GM18867 (cell line): ENCODE measurements around the gene KLF13.
A peak's percentile ranks its signal among the peaks of the same experiment; 100 is the strongest.

Experiments used
- ATAC-seq: cut with Tn5 transposase; IDR thresholded peaks from one replicate; pipeline ENCODE4 v1.9.1; 2021; ENCODE audit warnings: mild to moderate bottlenecking, moderate library complexity; ENCODE audit not compliant: unreplicated experiment

Gene KLF13

GRCh38 chr15:31330836-31331235 is 4.2 kb downstream of the KLF13 start:
- ATAC-seq, result no peak

- ATAC-seq, result no peak
Observed at GRCh38 chr15:31331389-31331788, 4.8 kb downstream of the KLF13 start.

- ATAC-seq, result no peak
Observed at GRCh38 chr15:31332020-31332680, 5.5 kb downstream of the KLF13 start.

GRCh38 chr15:31332681-31333071 is 6.0 kb downstream of the KLF13 start:
- ATAC-seq, result no peak

- ATAC-seq, result no peak
Observed at GRCh38 chr15:31333119-31333518, 6.5 kb downstream of the KLF13 start.

- ATAC-seq, result no peak
Observed at GRCh38 chr15:31333820-31334219, 7.2 kb downstream of the KLF13 start.

- no peak for ATAC-seq
Observed at GRCh38 chr15:31335989-31336592, 9.5 kb downstream of the KLF13 start.

GRCh38 chr15:31336593-31337295 is 10.1 kb downstream of the KLF13 start:
- no peak for ATAC-seq

GRCh38 chr15:31337352-31338031 is 10.9 kb downstream of the KLF13 start:
- no peak for ATAC-seq

GRCh38 chr15:31338318-31338878 is 11.8 kb downstream of the KLF13 start:
- peak; percentile 48 for ATAC-seq

- peak; percentile 34 for ATAC-seq
Observed at GRCh38 chr15:31338879-31339557, 12.4 kb downstream of the KLF13 start.

- ATAC-seq, result no peak
Observed at GRCh38 chr15:31339558-31339895, 12.9 kb downstream of the KLF13 start.

- no peak for ATAC-seq
Observed at GRCh38 chr15:31340047-31340446, 13.4 kb downstream of the KLF13 start.

- ATAC-seq, result no peak
Observed at GRCh38 chr15:31340592-31340991, 14.0 kb downstream of the KLF13 start.

- ATAC-seq, result no peak
Observed at GRCh38 chr15:31341071-31341470, 14.4 kb downstream of the KLF13 start.

- ATAC-seq, result no peak
Observed at GRCh38 chr15:31341496-31342195, 15.0 kb downstream of the KLF13 start.

- no peak for ATAC-seq
Observed at GRCh38 chr15:31342381-31342780, 15.7 kb downstream of the KLF13 start.

GRCh38 chr15:31342781-31343626 is 16.4 kb downstream of the KLF13 start:
- no peak for ATAC-seq

GRCh38 chr15:31343831-31344230 is 17.2 kb downstream of the KLF13 start:
- no peak for ATAC-seq
